ENCODE results near the gene GPC2. TPM values are rescaled to one million over a fixed set of nuclear protein-coding genes. Genes with fewer than 3 reads are reported as not detected.

Gene GPC2
- polyA plus RNA-seq, 2 of the 4 experiments (the other 2 are of a cell fraction): 1.1 to 2.9 TPM

DNA sequence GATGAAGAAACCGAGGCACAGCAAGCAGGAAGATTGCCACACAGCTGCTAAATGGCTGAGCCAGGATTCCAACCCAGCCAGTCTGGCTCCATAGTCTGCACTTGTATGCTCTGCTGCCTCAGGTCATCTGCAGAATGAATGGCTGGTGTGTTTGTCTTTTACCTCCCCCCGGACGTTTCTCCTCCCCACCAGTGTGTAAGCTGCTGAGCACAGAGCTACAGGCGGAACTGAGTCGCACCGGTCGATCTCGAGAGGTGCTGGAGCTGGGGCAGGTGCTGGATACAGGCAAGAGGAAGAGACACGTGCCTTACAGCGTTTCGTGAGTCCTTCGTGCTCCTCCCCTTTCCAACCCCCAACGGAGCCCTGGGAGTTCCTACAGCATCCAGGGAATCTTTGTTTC, 55.1 kb downstream of the GPC2 start:
- WGBS (ENCODE audit: missing lambda C conversion rate): 85% methylated on average over 13 of the region's 13 CpGs
- ChIA-PET POLR2A (interaction anchor here (1.4 to 1.8 kb wide), 2 partner anchors 21 to 307 kb away, joined by 4 to 6 read pairs; partner anchors contain the start of genes AP4M1, MCM7 and MEPCE), CTCF (interaction anchor here (1.5 to 5.6 kb wide), 2 partner anchors 8 to 9 kb away, joined by 4 to 46 read pairs; no protein-coding TSS in a partner anchor)
- Histone ChIP-seq H3K4me1 (peaks cover 29% of the 10 kb centered on the region), H3K9me3 (no peaks in the 10 kb centered on the region), H3K4me3 (no peak overlapping the region), H3K27ac (no peak overlapping the region), H3K4me2 (no peak overlapping the region)
- ATAC-seq (no peak), DNase-seq (ENCODE audit: low read depth in 1 of 2, low spot score in 1 of 2) (no peak), FAIRE-seq (no peak)
- TF ChIP-seq, protein P1, sequence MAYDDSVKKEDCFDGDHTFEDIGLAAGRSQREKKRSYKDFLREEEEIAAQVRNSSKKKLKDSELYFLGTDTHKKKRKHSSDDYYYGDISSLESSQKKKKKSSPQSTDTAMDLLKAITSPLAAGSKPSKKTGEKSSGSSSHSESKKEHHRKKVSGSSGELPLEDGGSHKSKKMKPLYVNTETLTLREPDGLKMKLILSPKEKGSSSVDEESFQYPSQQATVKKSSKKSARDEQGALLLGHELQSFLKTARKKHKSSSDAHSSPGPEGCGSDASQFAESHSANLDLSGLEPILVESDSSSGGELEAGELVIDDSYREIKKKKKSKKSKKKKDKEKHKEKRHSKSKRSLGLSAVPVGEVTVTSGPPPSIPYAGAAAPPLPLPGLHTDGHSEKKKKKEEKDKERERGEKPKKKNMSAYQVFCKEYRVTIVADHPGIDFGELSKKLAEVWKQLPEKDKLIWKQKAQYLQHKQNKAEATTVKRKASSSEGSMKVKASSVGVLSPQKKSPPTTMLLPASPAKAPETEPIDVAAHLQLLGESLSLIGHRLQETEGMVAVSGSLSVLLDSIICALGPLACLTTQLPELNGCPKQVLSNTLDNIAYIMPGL (CRISPR knock-in tag; IDR thresholded peaks at IDR 0.05; ENCODE audit: borderline replicate concordance): no peak
- TF ChIP-seq JUN (IDR thresholded peaks at IDR 0.05) (no peak), HEYL (CRISPR knock-in tag; IDR thresholded peaks at IDR 0.05) (no peak)
- TF ChIP-seq, protein P2, sequence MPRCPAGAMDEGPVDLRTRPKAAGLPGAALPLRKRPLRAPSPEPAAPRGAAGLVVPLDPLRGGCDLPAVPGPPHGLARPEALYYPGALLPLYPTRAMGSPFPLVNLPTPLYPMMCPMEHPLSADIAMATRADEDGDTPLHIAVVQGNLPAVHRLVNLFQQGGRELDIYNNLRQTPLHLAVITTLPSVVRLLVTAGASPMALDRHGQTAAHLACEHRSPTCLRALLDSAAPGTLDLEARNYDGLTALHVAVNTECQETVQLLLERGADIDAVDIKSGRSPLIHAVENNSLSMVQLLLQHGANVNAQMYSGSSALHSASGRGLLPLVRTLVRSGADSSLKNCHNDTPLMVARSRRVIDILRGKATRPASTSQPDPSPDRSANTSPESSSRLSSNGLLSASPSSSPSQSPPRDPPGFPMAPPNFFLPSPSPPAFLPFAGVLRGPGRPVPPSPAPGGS (IDR thresholded peaks at IDR 0.05): no peak
- TF ChIP-seq, protein P3, sequence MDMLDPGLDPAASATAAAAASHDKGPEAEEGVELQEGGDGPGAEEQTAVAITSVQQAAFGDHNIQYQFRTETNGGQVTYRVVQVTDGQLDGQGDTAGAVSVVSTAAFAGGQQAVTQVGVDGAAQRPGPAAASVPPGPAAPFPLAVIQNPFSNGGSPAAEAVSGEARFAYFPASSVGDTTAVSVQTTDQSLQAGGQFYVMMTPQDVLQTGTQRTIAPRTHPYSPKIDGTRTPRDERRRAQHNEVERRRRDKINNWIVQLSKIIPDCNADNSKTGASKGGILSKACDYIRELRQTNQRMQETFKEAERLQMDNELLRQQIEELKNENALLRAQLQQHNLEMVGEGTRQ (IDR thresholded peaks at IDR 0.05): no peak

DNA sequence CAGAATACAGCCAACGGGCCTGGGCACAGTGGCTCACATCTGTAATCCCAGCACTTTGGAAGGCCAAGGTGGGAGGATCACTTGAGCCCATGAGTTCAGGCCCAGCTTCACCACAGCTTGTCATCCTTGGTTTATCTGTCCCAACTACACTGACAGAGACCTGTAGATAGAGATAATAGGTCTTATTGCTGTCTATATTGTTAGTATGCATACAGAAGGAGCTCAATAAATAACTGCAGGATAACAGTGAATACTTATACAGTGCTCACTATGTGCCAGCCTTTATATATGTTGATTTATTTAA, 56.5 kb downstream of the GPC2 start:
- FAIRE-seq (no peak), DNase-seq (ENCODE audit: low read depth in 1 of 2, low spot score in 1 of 2) (no peak), ATAC-seq (0 out of 6 replicates have a peak, but pooled peaks of 1 of the 2 experiments have one; percentile 1)
- no peak overlapping the region; the same call in 2 of the 3 replicates for H3K4me3 ChIP-seq
- TF ChIP-seq, protein P4, sequence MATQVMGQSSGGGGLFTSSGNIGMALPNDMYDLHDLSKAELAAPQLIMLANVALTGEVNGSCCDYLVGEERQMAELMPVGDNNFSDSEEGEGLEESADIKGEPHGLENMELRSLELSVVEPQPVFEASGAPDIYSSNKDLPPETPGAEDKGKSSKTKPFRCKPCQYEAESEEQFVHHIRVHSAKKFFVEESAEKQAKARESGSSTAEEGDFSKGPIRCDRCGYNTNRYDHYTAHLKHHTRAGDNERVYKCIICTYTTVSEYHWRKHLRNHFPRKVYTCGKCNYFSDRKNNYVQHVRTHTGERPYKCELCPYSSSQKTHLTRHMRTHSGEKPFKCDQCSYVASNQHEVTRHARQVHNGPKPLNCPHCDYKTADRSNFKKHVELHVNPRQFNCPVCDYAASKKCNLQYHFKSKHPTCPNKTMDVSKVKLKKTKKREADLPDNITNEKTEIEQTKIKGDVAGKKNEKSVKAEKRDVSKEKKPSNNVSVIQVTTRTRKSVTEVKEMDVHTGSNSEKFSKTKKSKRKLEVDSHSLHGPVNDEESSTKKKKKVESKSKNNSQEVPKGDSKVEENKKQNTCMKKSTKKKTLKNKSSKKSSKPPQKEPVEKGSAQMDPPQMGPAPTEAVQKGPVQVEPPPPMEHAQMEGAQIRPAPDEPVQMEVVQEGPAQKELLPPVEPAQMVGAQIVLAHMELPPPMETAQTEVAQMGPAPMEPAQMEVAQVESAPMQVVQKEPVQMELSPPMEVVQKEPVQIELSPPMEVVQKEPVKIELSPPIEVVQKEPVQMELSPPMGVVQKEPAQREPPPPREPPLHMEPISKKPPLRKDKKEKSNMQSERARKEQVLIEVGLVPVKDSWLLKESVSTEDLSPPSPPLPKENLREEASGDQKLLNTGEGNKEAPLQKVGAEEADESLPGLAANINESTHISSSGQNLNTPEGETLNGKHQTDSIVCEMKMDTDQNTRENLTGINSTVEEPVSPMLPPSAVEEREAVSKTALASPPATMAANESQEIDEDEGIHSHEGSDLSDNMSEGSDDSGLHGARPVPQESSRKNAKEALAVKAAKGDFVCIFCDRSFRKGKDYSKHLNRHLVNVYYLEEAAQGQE (IDR thresholded peaks at IDR 0.05): no peak
- TF ChIP-seq NPAS2 (CRISPR knock-in tag; IDR thresholded peaks at IDR 0.05; ENCODE audit: borderline replicate concordance): no peak
- TF ChIP-seq, protein P3 (IDR thresholded peaks at IDR 0.05): no peak
- TF ChIP-seq, protein P5, sequence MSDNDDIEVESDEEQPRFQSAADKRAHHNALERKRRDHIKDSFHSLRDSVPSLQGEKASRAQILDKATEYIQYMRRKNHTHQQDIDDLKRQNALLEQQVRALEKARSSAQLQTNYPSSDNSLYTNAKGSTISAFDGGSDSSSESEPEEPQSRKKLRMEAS (IDR thresholded peaks at IDR 0.05): no peak
- TF ChIP-seq GATA3 (IDR thresholded peaks at IDR 0.05; ENCODE audit: borderline replicate concordance): no peak
- TF ChIP-seq TFCP2L1 (CRISPR knock-in tag; IDR thresholded peaks at IDR 0.05): no peak
- no peak for TF ChIP-seq ZSCAN20 (CRISPR knock-in tag; IDR thresholded peaks at IDR 0.05)
- TF ChIP-seq EHF (CRISPR knock-in tag; IDR thresholded peaks at IDR 0.05): no peak
- no peak for TF ChIP-seq CHD4 (IDR thresholded peaks at IDR 0.05; ENCODE audit: borderline replicate concordance)
- no peak for TF ChIP-seq ESRRA (IDR thresholded peaks at IDR 0.05; ENCODE audit: borderline replicate concordance, low read length)
- no peak for TF ChIP-seq HOXA7 (CRISPR knock-in tag; IDR thresholded peaks at IDR 0.05)
- TF ChIP-seq, protein P6, sequence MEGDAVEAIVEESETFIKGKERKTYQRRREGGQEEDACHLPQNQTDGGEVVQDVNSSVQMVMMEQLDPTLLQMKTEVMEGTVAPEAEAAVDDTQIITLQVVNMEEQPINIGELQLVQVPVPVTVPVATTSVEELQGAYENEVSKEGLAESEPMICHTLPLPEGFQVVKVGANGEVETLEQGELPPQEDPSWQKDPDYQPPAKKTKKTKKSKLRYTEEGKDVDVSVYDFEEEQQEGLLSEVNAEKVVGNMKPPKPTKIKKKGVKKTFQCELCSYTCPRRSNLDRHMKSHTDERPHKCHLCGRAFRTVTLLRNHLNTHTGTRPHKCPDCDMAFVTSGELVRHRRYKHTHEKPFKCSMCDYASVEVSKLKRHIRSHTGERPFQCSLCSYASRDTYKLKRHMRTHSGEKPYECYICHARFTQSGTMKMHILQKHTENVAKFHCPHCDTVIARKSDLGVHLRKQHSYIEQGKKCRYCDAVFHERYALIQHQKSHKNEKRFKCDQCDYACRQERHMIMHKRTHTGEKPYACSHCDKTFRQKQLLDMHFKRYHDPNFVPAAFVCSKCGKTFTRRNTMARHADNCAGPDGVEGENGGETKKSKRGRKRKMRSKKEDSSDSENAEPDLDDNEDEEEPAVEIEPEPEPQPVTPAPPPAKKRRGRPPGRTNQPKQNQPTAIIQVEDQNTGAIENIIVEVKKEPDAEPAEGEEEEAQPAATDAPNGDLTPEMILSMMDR (IDR thresholded peaks at IDR 0.05): no peak
- TF ChIP-seq HOXB13 (CRISPR knock-in tag; IDR thresholded peaks at IDR 0.05; ENCODE audit: low read depth): no peak
- TF ChIP-seq, protein P7, sequence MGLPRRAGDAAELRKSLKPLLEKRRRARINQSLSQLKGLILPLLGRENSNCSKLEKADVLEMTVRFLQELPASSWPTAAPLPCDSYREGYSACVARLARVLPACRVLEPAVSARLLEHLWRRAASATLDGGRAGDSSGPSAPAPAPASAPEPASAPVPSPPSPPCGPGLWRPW (IDR thresholded peaks at IDR 0.05): no peak
- no peak for TF ChIP-seq MAFK (IDR thresholded peaks at IDR 0.05; ENCODE audit: partially characterized antibody)
- no peak for TF ChIP-seq ZNF302 (CRISPR knock-in tag; IDR thresholded peaks at IDR 0.05)
- TF ChIP-seq RARB (CRISPR knock-in tag; IDR thresholded peaks at IDR 0.05): no peak
- TF ChIP-seq, protein P8, sequence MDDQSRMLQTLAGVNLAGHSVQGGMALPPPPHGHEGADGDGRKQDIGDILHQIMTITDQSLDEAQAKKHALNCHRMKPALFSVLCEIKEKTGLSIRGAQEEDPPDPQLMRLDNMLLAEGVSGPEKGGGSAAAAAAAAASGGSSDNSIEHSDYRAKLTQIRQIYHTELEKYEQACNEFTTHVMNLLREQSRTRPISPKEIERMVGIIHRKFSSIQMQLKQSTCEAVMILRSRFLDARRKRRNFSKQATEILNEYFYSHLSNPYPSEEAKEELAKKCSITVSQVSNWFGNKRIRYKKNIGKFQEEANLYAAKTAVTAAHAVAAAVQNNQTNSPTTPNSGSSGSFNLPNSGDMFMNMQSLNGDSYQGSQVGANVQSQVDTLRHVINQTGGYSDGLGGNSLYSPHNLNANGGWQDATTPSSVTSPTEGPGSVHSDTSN (IDR thresholded peaks at IDR 0.05): no peak
- no peak for TF ChIP-seq CBX2 (IDR thresholded peaks at IDR 0.05; ENCODE audit: borderline replicate concordance, low read depth)
- CTCF ChIA-PET: interaction anchor here (5.6 kb wide), 1 partner anchor 11 kb away, joined by 46 read pairs; no protein-coding TSS in a partner anchor
- H3K4me1 ChIP-seq: peaks cover 27% of the 10 kb centered on the region
- H3K4me2 ChIP-seq: peak overlapping the region; percentile 92
- no peaks in the 10 kb centered on the region for H3K9me3 ChIP-seq
- 32% methylated on average over 1 of the region's 1 CpG for WGBS (ENCODE audit: missing lambda C conversion rate)
- peak overlapping the region; percentile 86 to 90; a peak in 3 of 6 replicates for H3K27ac ChIP-seq
- POLR2A ChIA-PET: interaction anchor here (1.2 to 1.8 kb wide), 2 partner anchors 19 to 309 kb away, joined by 4 to 10 read pairs; partner anchors contain the start of genes AP4M1, MCM7 and MEPCE
